HG03139 (cell line): ENCODE results near the gene GAS2.

Experiments used
- ATAC-seq: cut with Tn5 transposase; IDR thresholded peaks from one replicate; pipeline ENCODE4 v1.9.1; 2021; ENCODE audit not compliant: unreplicated experiment

Gene GAS2

DNA sequence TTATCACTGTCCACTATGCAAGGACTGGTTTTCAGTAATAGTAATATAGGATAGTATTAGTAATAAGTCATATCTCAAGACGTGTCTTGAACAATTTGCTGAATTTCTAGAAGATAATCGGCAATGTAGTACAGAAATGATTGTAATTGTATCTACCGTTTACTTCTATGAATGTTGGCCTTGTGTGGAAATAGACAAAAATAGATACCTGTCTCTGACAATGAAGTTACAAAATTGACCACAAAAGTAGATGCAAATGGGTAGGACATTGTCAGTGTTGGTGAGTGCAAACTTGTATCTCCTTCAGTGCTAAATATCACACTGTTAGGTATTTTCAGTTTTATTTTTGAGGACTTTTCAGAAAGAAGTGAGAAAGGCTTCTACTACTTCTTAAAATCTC, 120.1 kb downstream of the GAS2 start:
- ATAC-seq, result peak; percentile 81

GRCh38 chr11:22787055-22787454, 120.6 kb downstream of the GAS2 start:
- ATAC-seq, result no peak

GRCh38 chr11:22787551-22788162, 121.2 kb downstream of the GAS2 start:
- no peak for ATAC-seq

DNA sequence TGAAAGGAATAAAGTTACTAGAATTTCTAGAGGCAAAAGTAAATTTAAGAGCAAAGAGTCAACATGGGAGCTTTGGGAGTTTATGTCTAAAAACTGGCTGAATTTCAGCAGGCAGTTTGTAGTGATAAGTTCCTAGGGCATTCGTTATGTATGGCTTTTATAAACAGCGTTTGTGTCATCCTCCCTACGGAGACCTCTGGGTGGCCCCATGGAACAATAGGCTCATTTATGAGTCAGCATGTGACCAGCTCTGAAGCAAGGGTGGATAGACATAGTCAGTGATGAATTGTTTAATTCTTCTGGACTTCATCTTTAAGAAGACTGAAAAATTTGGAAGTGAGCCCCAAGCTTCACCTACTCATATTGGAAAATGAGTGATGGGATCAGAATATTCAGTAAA, 126.1 kb downstream of the GAS2 start:
- ATAC-seq, result no peak

- ATAC-seq, result no peak
Measured at GRCh38 chr11:22795914-22796313, 129.5 kb downstream of the GAS2 start.

DNA sequence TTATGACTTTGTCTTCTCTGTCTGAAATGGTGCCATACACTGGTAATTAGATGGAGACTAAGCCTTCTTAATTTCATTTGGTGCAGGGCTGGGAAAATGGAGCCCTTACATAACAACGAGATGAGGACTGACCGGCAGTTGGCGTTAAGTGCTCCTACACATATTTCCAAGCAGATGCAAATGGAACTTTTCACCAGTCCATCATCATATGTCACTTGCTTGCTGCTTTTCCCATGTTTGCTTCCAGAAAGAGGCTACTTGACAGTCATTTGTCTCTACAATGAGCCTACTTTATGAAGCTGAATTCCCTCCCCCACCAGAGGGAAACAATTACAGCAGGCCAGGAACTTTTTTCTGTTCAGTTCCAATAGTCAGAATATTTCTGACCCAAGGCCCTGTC, 130.6 kb downstream of the GAS2 start:
- ATAC-seq, result no peak

GRCh38 chr11:22798901-22799300, 132.5 kb downstream of the GAS2 start:
- ATAC-seq, result no peak

- ATAC-seq, result no peak
Measured at GRCh38 chr11:22800482-22800881, 134.1 kb downstream of the GAS2 start.

DNA sequence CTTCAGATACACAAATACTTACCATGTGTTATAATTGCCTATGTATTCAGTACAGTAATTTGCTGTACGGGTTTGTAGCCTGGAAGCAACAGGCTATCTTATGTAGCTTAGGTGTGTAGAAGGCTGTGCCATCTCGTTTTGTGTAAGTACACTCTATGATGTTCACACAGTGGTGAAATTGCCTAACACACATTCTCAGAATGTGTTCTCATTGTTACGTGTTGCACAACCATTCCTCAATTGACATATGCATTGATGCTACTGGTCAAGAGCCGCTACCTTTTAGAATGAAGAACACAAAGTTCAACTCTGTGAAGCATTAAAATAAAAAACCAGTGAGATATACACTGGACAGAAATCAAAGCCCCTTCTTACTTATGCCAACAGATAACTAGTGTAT, 136.4 kb downstream of the GAS2 start:
- ATAC-seq, result no peak

- no peak for ATAC-seq
Measured at GRCh38 chr11:22807391-22807790, 141.0 kb downstream of the GAS2 start.

DNA sequence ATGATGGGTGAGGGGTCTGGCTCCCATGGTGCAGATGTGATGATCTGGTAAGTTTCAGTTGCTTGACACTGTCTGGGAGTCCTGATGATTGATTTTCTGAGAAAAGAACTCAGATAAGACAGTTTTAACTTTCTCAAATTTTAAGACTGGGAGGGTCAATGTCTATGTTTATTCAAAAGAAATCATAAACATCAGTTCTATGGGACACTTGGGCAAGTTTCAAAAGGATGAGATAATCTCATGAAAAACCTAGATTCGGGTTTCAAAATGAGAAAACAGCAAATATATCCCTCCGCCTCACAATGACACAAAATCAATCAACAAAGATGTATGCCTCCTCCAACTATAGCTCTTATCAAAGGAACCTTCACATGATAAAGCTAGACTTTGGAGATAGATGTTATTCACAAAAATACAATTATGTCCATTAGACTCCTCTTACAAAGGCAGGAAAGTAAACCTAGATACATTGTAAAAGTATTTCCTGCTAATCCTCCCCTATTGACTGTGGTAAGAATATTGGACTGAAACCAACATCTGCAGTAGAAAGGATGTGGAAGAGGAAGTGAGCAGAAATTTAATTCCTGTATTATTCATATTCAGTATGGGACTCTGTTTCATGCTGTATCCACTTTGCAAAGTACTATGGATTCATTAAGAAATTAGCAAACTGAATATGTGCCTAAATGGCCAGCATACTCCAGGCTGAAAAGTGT, 141.6 kb downstream of the GAS2 start:
- ATAC-seq, result peak; percentile 98

- no peak for ATAC-seq
Measured at GRCh38 chr11:22808571-22809197, 142.3 kb downstream of the GAS2 start.

DNA sequence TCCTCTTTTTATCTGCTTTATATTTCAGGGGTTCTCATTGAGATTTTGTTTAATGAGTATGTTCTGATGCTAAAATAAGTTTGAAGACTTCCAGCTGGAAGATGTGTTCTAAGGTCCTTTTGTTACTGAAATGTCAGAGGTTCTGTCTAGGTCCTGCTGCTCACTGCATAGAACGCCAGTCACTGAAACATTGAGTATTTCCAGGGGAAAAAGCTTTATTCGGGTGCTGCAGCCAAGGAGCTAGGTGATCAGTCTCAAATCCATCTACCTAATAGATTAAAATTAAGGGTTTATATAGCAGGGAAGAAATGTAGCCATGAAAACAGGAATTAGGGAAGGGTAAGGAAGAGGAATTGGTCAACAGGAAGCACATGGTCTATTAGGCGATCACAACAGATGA, 143.5 kb downstream of the GAS2 start:
- ATAC-seq, result no peak

GRCh38 chr11:22822203-22822602, 155.8 kb downstream of the GAS2 start:
- ATAC-seq, result no peak

DNA sequence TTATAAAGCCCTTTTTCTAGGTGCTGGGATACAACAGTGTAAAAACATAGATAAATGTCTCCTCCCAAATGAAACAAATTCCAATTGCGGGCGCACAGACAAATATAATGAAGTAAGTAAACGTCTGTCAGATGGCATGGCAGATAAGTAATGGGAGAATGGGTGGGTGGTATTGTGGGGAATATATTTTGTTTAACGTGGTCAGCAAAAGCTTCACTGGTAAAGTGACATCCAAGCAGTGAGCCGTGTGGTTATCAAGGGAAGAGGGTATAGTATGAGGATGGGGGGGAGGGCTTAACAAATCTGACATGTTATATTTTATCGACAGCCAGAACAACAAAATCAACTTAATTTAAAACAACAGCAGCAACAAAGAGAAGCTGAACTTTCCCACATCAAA, 162.0 kb downstream of the GAS2 start:
- no peak for ATAC-seq

GRCh38 chr11:22829231-22830081, 163.0 kb downstream of the GAS2 start, which contains the start of gene SVIP:
SVIP (minus strand) TSS chr11:22829801; CDS start chr11:22829748, 53 bp downstream.
- peak; percentile 92 for ATAC-seq

DNA sequence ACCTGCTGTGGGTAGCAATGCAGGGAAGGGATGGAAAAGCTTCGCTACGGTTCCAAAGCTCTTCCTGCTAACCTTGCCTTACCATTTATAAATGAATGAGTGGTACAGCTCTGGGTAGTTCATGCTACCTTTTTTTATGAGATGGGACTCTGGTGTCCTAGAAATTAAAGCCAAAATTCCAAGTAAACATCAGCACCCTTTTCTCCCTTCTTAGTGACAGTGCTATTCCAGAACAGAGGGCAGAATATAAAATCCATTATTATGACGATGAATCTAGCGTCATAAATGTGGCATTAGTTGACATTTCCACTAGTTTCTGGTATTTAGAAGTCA, 163.6 kb downstream of the GAS2 start:
- no peak for ATAC-seq

- ATAC-seq, result no peak
Measured at GRCh38 chr11:22832315-22833015, 166.1 kb downstream of the GAS2 start.

GRCh38 chr11:22846726-22847125, 180.3 kb downstream of the GAS2 start:
- ATAC-seq, result no peak

- no peak for ATAC-seq
Measured at GRCh38 chr11:22851477-22851876, 185.1 kb downstream of the GAS2 start.

DNA sequence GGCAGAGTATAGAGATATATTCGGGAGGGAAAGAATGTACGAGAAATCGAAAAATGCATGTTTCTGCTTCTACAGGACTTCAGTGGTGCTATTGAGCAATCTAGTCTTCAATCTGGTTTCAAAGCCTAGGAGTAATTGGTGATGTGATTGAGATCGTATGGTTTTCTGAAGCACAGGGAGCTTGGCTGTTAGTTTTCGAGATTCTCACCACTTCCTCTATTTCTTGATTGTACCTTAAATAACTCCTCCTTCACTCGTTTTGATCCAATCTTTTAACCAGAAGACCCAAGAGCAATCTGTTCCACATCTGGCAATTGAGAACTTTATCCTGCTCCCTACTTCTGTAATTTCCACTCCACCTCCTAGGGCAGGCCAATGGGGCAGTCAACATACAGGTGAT, 193.3 kb downstream of the GAS2 start:
- ATAC-seq, result no peak
